Glutamatergic neuron (in vitro differentiated cells): ENCODE measurements around the gene MGARP. TPM values are rescaled to one million over a fixed set of nuclear protein-coding genes. Genes with fewer than 3 reads are reported as not detected.

Experiments
- DNase-seq: peaks from one replicate; pipeline ENCODE4 v3.0.0; 2022
- H3K27ac Mint-ChIP-seq: one replicate; pipeline ENCODE4 v1.8.0; 2020; ENCODE audit warnings: mild to moderate bottlenecking, mixed read lengths, inconsistent platforms; ENCODE audit not compliant: unreplicated experiment
- H3K27me3 Mint-ChIP-seq: one replicate; pipeline ENCODE4 v1.8.0; 2020; ENCODE audit warnings: mild to moderate bottlenecking, moderate library complexity, mixed read lengths, inconsistent platforms; ENCODE audit not compliant: unreplicated experiment
- H3K36me3 Mint-ChIP-seq: one replicate; pipeline ENCODE4 v1.8.0; 2020; ENCODE audit warnings: mild to moderate bottlenecking, mixed read lengths, inconsistent platforms; ENCODE audit not compliant: unreplicated experiment
- H3K4me1 Mint-ChIP-seq: one replicate; pipeline ENCODE4 v1.8.0; 2020; ENCODE audit warnings: mild to moderate bottlenecking, low read depth, mixed read lengths, inconsistent platforms; ENCODE audit not compliant: unreplicated experiment
- H3K4me3 Mint-ChIP-seq: one replicate; pipeline ENCODE4 v1.8.0; 2020; ENCODE audit warnings: mild to moderate bottlenecking, mixed read lengths, inconsistent platforms; ENCODE audit not compliant: unreplicated experiment
- H3K9me3 Mint-ChIP-seq: one replicate; pipeline ENCODE4 v1.8.0; 2020; ENCODE audit warnings: mild to moderate bottlenecking, moderate library complexity, mixed read lengths, inconsistent platforms; ENCODE audit not compliant: unreplicated experiment
- CTCF ChIP-seq: fragments of 200-600 bp; sonication (generic); IDR thresholded peaks from one replicate; pipeline ENCODE4 v1.5.0; 2021; ENCODE audit not compliant: partially characterized antibody, unreplicated experiment
- total RNA-seq: library from RNA; stranded (reverse); fragmentation: NEBNext Ultra II Directional; extraction: Animal tissue kit (Norgen Biotek cat#: 25700); gene quantifications from one replicate; pipeline ENCODE4 v1.2.1, GENCODE V29; 2021; ENCODE audit not compliant: unreplicated experiment

Gene MGARP
- total RNA-seq, 1 donor from 2014 or later = 0.69 TPM

- Mint-ChIP-seq H3K4me1 (peaks cover 4% of the 10 kb centered on the region), H3K27ac (peak overlapping the region; percentile 95), H3K9me3 (peaks cover 2% of the 10 kb centered on the region), H3K36me3 (no peaks in the 10 kb centered on the region), H3K4me3 (peak overlapping the region; percentile 98), H3K27me3 (no peaks in the 10 kb centered on the region)
- TF ChIP-seq CTCF = peak; percentile 97
- DNase-seq = peak; percentile 100
Measured at GRCh38 chr4:139295206-139295941, 15.3 kb upstream of the MGARP start.

DNA sequence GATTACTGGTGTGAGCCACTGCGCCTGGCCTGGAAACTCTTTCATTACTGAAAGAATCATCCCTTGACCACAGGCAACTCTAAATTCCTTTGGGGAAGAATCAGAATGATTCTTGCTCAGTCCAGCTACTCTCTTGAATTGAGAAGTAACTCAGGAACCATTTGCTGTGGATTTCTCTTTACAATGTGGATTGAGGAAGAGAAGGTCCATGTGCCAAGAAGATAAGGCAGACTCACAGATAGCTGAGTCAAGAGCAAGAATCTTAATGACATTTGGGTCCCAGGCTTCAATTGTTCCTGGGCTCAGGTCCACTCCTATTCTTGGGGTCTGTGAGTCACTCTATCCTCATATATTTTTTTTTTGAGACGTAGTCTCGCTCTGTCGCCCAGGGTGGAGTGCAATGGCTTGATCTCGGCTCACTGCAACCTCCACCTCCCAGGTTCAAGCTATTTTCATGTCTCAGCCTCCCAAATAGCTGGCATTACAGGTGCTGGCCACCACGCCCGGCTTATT, 6.2 kb upstream of the MGARP start:
- no peak for TF ChIP-seq CTCF
- no peaks in the 10 kb centered on the region for H3K27me3 Mint-ChIP-seq
- no peaks in the 10 kb centered on the region for H3K36me3 Mint-ChIP-seq
- DNase-seq = no peak
- no peak overlapping the region for H3K27ac Mint-ChIP-seq
- H3K9me3 Mint-ChIP-seq = no peaks in the 10 kb centered on the region
- H3K4me3 Mint-ChIP-seq = no peak overlapping the region
- no peaks in the 10 kb centered on the region for H3K4me1 Mint-ChIP-seq

- no peaks in the 10 kb centered on the region for H3K36me3 Mint-ChIP-seq
- H3K9me3 Mint-ChIP-seq = no peaks in the 10 kb centered on the region
- DNase-seq = no peak
- H3K27me3 Mint-ChIP-seq = peaks cover 6% of the 10 kb centered on the region
- H3K27ac Mint-ChIP-seq = no peak overlapping the region
- no peak for TF ChIP-seq CTCF
- no peaks in the 10 kb centered on the region for H3K4me1 Mint-ChIP-seq
- no peak overlapping the region for H3K4me3 Mint-ChIP-seq
Measured at GRCh38 chr4:139282721-139283075, 2.7 kb upstream of the MGARP start.

DNA sequence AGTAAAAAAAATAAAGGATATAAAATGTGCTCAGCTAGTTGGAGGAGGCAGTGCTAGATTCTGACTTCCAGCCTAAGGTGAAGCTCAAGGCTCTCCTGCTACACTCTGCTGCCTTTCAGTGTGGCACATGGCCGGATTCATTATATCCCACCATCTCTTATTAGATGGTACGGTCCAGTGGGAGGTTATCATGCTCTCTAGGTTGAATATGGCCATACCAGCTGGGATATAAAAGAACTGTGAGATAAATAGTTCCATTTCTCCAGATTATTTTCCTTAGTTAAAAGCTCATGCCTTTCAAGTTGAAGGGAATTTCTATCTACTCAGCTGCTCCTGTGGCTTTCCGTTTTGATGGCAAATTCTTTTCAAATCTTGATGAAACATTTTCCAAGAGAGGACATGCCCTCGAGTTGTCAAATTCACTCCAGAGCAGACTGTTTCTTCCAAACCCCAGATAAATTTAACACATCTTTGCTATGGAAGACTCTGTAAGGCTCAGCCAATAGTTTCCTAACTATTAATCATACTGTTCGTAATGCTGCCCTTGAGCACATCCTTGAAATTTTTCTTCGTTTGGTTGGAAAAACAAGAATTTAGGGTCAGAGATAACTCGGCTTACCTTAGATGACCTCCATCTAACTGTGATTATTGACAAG, 2.2 kb upstream of the MGARP start:
- Mint-ChIP-seq H3K27ac (no peak overlapping the region), H3K36me3 (no peaks in the 10 kb centered on the region), H3K27me3 (peaks cover 6% of the 10 kb centered on the region), H3K9me3 (no peaks in the 10 kb centered on the region), H3K4me1 (no peaks in the 10 kb centered on the region), H3K4me3 (no peak overlapping the region)
- TF ChIP-seq CTCF = no peak
- DNase-seq = no peak
